DLD1 (cell line): Measurements from ENCODE around the gene SAMD1.
"Not testable (repeated sequence)": the region's sequence is repeated elsewhere in the genome, so short reads cannot be mapped to it uniquely, and the experiment has no call there.

ENCODE experiments used
- in situ Hi-C: cut with HindIII; loops from 2 replicates; pipeline ENCODE4 v1.10.0; 2017; ENCODE audit warnings: low sequenced_read_pairs

SAMD1 gene

GRCh38 chr19:14042659-14043608 lies 47.6 kb downstream of the SAMD1 start:
- in situ Hi-C loops: not testable (repeated sequence)

- in situ Hi-C loops: no loop called here
These were observed 51.4 kb downstream of the SAMD1 start for GRCh38 chr19:14039181-14039580.
